Activated CD4-positive, alpha-beta memory T cell treated with anti-CD3 and anti-CD28 coated beads, Interleukin-2, amount 10 ng/mL, durations not matched to agents 7 days and 5 days (primary cell): Measurements from ENCODE around the gene NT5C1A. TPM values are rescaled to one million over a fixed set of nuclear protein-coding genes. Genes with fewer than 3 reads are reported as not detected.

Experiments used
- CTCF ChIA-PET: fragments of 350-600 bp; sonication (Branson Sonifier 250); formaldehyde crosslinking; loops from one replicate; lab custom pipeline; 2021; ENCODE audit warnings: antibody characterized with exemption, inconsistent platforms; lab: Charles Lee
- POLR2A ChIA-PET: fragments of 350-600 bp; sonication (Branson Sonifier 250); formaldehyde crosslinking; loops from one replicate; lab custom pipeline; 2021; ENCODE audit warnings: antibody characterized with exemption; lab: Charles Lee
- DNase-seq: peaks from one replicate; pipeline ENCODE4 v3.0.0-alpha.2; 2020
- H3K27ac Mint-ChIP-seq: one replicate; pipeline ENCODE4 v1.8.0; 2021; ENCODE audit warnings: mild to moderate bottlenecking, mixed read lengths
- H3K27me3 Mint-ChIP-seq: one replicate; pipeline ENCODE4 v1.8.0; 2021; ENCODE audit warnings: mixed read lengths
- H3K36me3 Mint-ChIP-seq: one replicate; pipeline ENCODE4 v1.8.0; 2021; ENCODE audit warnings: low read depth, mixed read lengths
- H3K4me1 Mint-ChIP-seq: one replicate; pipeline ENCODE4 v1.8.0; 2021; ENCODE audit warnings: mixed read lengths
- H3K4me3 Mint-ChIP-seq: one replicate; pipeline ENCODE4 v1.8.0; 2021; ENCODE audit warnings: mild to moderate bottlenecking, mixed read lengths
- H3K9me3 Mint-ChIP-seq: one replicate; pipeline ENCODE4 v1.8.0; 2021; ENCODE audit warnings: mixed read lengths
- total RNA-seq, 2 experiments: library from RNA; stranded (reverse); gene quantifications; one replicate each; pipeline ENCODE4 v1.2.3, GENCODE V29; 2021

NT5C1A gene
- total RNA-seq, 2 experiments from 2014 or later, result not detected

GRCh38 chr1:39699419-39699818 lies 27.5 kb upstream of the NT5C1A start:
- ChIA-PET CTCF (interaction anchor here (0.5 to 3.4 kb wide), 3 partner anchors 25 to 705 kb away, joined by 3 to 33 read pairs (median 3); no protein-coding TSS in a partner anchor), POLR2A (no interaction called here)
- Mint-ChIP-seq H3K27ac (no peak overlapping the region), H3K4me3 (no peak overlapping the region), H3K27me3 (peaks cover 27% of the 10 kb centered on the region), H3K36me3 (no peaks in the 10 kb centered on the region), H3K9me3 (no peaks in the 10 kb centered on the region), H3K4me1 (peaks cover 2% of the 10 kb centered on the region)
- no peak for DNase-seq

- H3K4me1 Mint-ChIP-seq, result peaks cover 2% of the 10 kb centered on the region
Measured at GRCh38 chr1:39698568-39698967, 26.7 kb upstream of the NT5C1A start.

GRCh38 chr1:39696448-39696847 lies 24.5 kb upstream of the NT5C1A start:
- no peaks in the 10 kb centered on the region for H3K36me3 Mint-ChIP-seq
- H3K9me3 Mint-ChIP-seq, result no peaks in the 10 kb centered on the region
- peaks cover 45% of the 10 kb centered on the region for H3K27me3 Mint-ChIP-seq
- CTCF ChIA-PET, result no interaction called here
- no peak for DNase-seq
- H3K27ac Mint-ChIP-seq, result no peak overlapping the region
- H3K4me1 Mint-ChIP-seq, result peaks cover 11% of the 10 kb centered on the region
- no peak overlapping the region for H3K4me3 Mint-ChIP-seq
- POLR2A ChIA-PET, result no interaction called here

More at GRCh38 chr1:39698568-39698967, 26.7 kb upstream of the NT5C1A start:
- peaks cover 32% of the 10 kb centered on the region for H3K27me3 Mint-ChIP-seq
- no peaks in the 10 kb centered on the region for H3K36me3 Mint-ChIP-seq
- POLR2A ChIA-PET, result no interaction called here
- H3K27ac Mint-ChIP-seq, result no peak overlapping the region
- H3K9me3 Mint-ChIP-seq, result no peaks in the 10 kb centered on the region
- H3K4me3 Mint-ChIP-seq, result no peak overlapping the region
- CTCF ChIA-PET, result interaction anchor here (0.5 to 0.9 kb wide), 2 partner anchors 25 to 704 kb away, joined by 3 read pairs; no protein-coding TSS in a partner anchor
- DNase-seq, result no peak

- Mint-ChIP-seq H3K27ac (no peak overlapping the region), H3K4me1 (peaks cover 23% of the 10 kb centered on the region), H3K9me3 (no peaks in the 10 kb centered on the region), H3K36me3 (no peaks in the 10 kb centered on the region), H3K27me3 (peaks cover 49% of the 10 kb centered on the region), H3K4me3 (no peak overlapping the region)
- POLR2A ChIA-PET, result no interaction called here
- CTCF ChIA-PET, result interaction anchor here (1.1 kb wide), 1 partner anchor 135 kb away, joined by 4 read pairs; no protein-coding TSS in a partner anchor
- no peak for DNase-seq
Measured at GRCh38 chr1:39695016-39695415, 23.1 kb upstream of the NT5C1A start.

- no peaks in the 10 kb centered on the region for H3K36me3 Mint-ChIP-seq
- ChIA-PET CTCF (interaction anchor here (0.5 to 1.5 kb wide), 6 partner anchors 36 to 278 kb away, joined by 3 to 10 read pairs (median 4); partner anchors contain the start of gene MYCL), POLR2A (interaction anchor here (1.0 kb wide), 1 partner anchor 118 kb away, joined by 3 read pairs; no protein-coding TSS in a partner anchor)
- H3K4me3 Mint-ChIP-seq, result no peak overlapping the region
- no peak overlapping the region for H3K27ac Mint-ChIP-seq
- DNase-seq, result no peak
- H3K9me3 Mint-ChIP-seq, result no peaks in the 10 kb centered on the region
- H3K27me3 Mint-ChIP-seq, result peaks cover 48% of the 10 kb centered on the region
- peaks cover 28% of the 10 kb centered on the region for H3K4me1 Mint-ChIP-seq
Measured at GRCh38 chr1:39694026-39694425, 22.1 kb upstream of the NT5C1A start.

- no peak overlapping the region for H3K27ac Mint-ChIP-seq
- POLR2A ChIA-PET, result interaction anchor here (0.9 to 1.5 kb wide), 7 partner anchors 20 to 1133 kb away, joined by 3 to 6 read pairs (median 3); partner anchors contain the start of gene PPIE
- H3K4me1 Mint-ChIP-seq, result peaks cover 28% of the 10 kb centered on the region
- no peaks in the 10 kb centered on the region for H3K9me3 Mint-ChIP-seq
- H3K27me3 Mint-ChIP-seq, result peaks cover 53% of the 10 kb centered on the region
- CTCF ChIA-PET, result interaction anchor here (0.9 to 1.5 kb wide), 6 partner anchors 9 to 35 kb away, joined by 3 to 14 read pairs (median 4); no protein-coding TSS in a partner anchor
- H3K4me3 Mint-ChIP-seq, result peak overlapping the region; percentile 74
- DNase-seq, result no peak
- no peaks in the 10 kb centered on the region for H3K36me3 Mint-ChIP-seq
Measured at GRCh38 chr1:39692152-39693074, 20.5 kb upstream of the NT5C1A start.

- Mint-ChIP-seq H3K36me3 (no peaks in the 10 kb centered on the region), H3K4me3 (peak within 1 kb of the TSS; percentile 74), H3K27me3 (peaks cover 47% of the 10 kb centered on the region), H3K9me3 (no peaks in the 10 kb centered on the region), H3K4me1 (peaks cover 28% of the 10 kb centered on the region), H3K27ac (no peak within 1 kb of the TSS)
- DNase-seq, result peak; percentile 91
- POLR2A ChIA-PET, result interaction anchor here (0.6 to 2.1 kb wide), 9 partner anchors 10 to 1132 kb away, joined by 3 to 6 read pairs (median 3); partner anchors contain the start of gene PPIE
- CTCF ChIA-PET, result interaction anchor here (0.7 to 1.5 kb wide), 7 partner anchors 13 to 108 kb away, joined by 3 to 14 read pairs (median 3); partner anchors contain the start of gene NT5C1A
Measured at GRCh38 chr1:39691383-39692151, 19.7 kb upstream of the NT5C1A start, which contains the start of gene HPCAL4. Gene HPCAL4 (minus strand): TSS chr1:39691433. CDS start chr1:39684603, 6,830 bp downstream.

- peaks cover 28% of the 10 kb centered on the region for H3K4me1 Mint-ChIP-seq
- H3K36me3 Mint-ChIP-seq, result no peaks in the 10 kb centered on the region
- peaks cover 47% of the 10 kb centered on the region for H3K27me3 Mint-ChIP-seq
- ChIA-PET CTCF (interaction anchor here (0.7 to 1.5 kb wide), 6 partner anchors 18 to 109 kb away, joined by 3 to 14 read pairs (median 4); partner anchors contain the start of gene NT5C1A), POLR2A (interaction anchor here (0.6 to 2.1 kb wide), 9 partner anchors 9 to 1131 kb away, joined by 3 to 6 read pairs (median 3); partner anchors contain the start of gene PPIE)
- no peak for DNase-seq
- H3K9me3 Mint-ChIP-seq, result no peaks in the 10 kb centered on the region
- H3K27ac Mint-ChIP-seq, result no peak overlapping the region
- H3K4me3 Mint-ChIP-seq, result peak overlapping the region; percentile 74
Measured at GRCh38 chr1:39690794-39691382, 19.0 kb upstream of the NT5C1A start.

- ChIA-PET CTCF (no interaction called here), POLR2A (interaction anchor here (1.2 to 2.1 kb wide), 2 partner anchors 13 to 115 kb away, joined by 3 to 6 read pairs; no protein-coding TSS in a partner anchor)
- no peak for DNase-seq
- Mint-ChIP-seq H3K9me3 (no peaks in the 10 kb centered on the region), H3K27ac (no peak overlapping the region), H3K4me3 (peak overlapping the region; percentile 74), H3K4me1 (peaks cover 28% of the 10 kb centered on the region), H3K27me3 (peaks cover 46% of the 10 kb centered on the region), H3K36me3 (no peaks in the 10 kb centered on the region)
Measured at GRCh38 chr1:39690225-39690624, 18.3 kb upstream of the NT5C1A start.

GRCh38 chr1:39689635-39690034 lies 17.7 kb upstream of the NT5C1A start:
- Mint-ChIP-seq H3K9me3 (no peaks in the 10 kb centered on the region), H3K27me3 (peaks cover 49% of the 10 kb centered on the region), H3K4me1 (peaks cover 28% of the 10 kb centered on the region), H3K4me3 (no peak overlapping the region), H3K27ac (no peak overlapping the region), H3K36me3 (no peaks in the 10 kb centered on the region)
- POLR2A ChIA-PET, result interaction anchor here (2.1 kb wide), 1 partner anchor 114 kb away, joined by 6 read pairs; no protein-coding TSS in a partner anchor
- CTCF ChIA-PET, result no interaction called here
- DNase-seq, result no peak

GRCh38 chr1:39689214-39689613 lies 17.3 kb upstream of the NT5C1A start:
- CTCF ChIA-PET, result no interaction called here
- Mint-ChIP-seq H3K4me1 (peaks cover 30% of the 10 kb centered on the region), H3K27ac (no peak overlapping the region), H3K27me3 (peaks cover 49% of the 10 kb centered on the region), H3K9me3 (no peaks in the 10 kb centered on the region), H3K36me3 (no peaks in the 10 kb centered on the region), H3K4me3 (no peak overlapping the region)
- DNase-seq, result no peak
- POLR2A ChIA-PET, result no interaction called here

GRCh38 chr1:39688706-39689105 lies 16.8 kb upstream of the NT5C1A start:
- ChIA-PET POLR2A (no interaction called here), CTCF (no interaction called here)
- H3K4me1 Mint-ChIP-seq, result peaks cover 30% of the 10 kb centered on the region
- H3K4me3 Mint-ChIP-seq, result no peak overlapping the region
- no peak for DNase-seq
- no peaks in the 10 kb centered on the region for H3K9me3 Mint-ChIP-seq
- H3K36me3 Mint-ChIP-seq, result no peaks in the 10 kb centered on the region
- peaks cover 48% of the 10 kb centered on the region for H3K27me3 Mint-ChIP-seq
- no peak overlapping the region for H3K27ac Mint-ChIP-seq
